DMS114 treated with DMSO at 0.1 percent for 48 hours (cell line): ENCODE results near the gene STOX1.
A peak's percentile ranks its signal among the peaks of the same experiment; 100 is the strongest.
"Not testable (repeated sequence)": the region's sequence is repeated elsewhere in the genome, so short reads cannot be mapped to it uniquely, and the experiment has no call there.

Experiments used
- DNase-seq: peaks from one replicate; lab custom pipeline; 2025; ENCODE audit not compliant: unreplicated experiment; lab: John Stamatoyannopoulos, UW

The STOX1 gene

DNA sequence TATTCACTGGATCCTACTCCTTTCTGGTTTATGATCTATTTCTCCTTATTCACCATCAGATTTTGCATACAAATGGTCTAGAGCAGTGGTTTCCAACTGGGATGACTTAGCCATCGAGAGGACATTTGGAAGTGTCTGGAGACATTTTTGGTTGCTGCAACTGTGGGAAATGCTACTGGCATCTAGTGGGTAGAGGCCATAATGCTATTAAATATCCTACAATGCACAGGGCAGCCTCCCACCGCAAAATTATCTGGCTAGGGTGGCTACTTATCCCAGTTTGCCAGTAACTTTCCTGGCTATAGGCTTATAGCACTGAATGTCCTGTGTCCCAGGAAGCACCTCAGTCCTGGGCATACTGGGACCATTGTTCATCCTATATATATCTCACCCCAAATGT, 52.3 kb downstream of the STOX1 start:
- DNase-seq, result no peak

DNA sequence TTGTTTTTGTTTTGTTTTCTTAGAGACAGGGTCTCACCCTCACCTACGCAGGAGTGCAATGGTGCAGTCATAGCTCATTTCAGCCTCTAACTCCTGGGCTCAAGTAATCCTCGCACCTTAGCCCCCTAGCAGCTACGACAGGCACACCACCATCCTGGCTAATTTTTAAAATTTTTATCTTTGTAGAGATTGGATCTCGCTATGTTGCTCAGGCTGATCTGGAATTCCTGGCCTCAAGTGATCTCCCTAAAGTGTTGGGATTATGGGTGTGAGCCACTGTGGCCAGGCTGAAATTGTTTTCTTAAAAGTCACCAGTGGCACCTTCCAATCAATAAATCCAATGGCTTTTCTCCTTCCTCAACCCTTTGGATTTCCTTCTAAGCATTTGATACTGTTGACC, 52.9 kb downstream of the STOX1 start:
- no peak for DNase-seq

DNA sequence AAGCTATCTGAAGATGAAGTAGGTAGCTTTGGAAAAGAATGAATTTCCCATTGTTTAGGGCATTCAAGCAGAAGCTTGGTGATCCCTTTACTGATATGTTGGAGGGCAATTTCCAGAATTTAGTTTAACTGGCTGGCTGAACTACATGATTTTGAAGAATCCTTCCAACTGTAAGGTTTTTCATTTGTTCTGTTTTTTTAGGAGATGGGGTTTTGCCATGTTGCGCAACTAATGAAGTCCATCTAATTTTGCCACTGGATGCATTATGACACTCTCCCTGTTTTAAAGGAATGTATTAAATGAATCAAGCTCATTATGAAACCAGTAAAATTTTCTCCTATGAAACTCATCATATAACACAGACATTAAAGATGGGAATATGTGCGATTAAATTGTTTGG, 67.7 kb downstream of the STOX1 start:
- no peak for DNase-seq

DNA sequence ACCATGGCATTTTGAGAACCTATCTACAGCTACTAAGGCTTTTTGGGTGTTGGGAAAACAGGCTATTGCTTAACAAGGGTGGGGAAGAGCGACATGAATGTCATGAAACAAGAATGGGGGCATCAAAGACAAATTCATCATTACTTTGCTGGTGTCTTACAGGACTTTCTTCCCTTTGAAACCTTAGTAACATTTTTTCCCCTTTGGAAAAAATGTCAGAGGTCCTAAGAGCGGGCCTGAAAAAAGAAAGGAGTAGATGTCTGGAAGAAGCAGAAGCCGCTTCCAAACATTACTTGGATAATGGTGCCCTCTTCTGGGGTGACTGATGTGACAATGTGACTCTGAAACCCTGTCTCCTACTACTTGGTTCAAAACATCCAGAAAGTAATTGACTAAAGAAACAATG, 70.0 kb downstream of the STOX1 start:
- DNase-seq, result peak; percentile 86

DNA sequence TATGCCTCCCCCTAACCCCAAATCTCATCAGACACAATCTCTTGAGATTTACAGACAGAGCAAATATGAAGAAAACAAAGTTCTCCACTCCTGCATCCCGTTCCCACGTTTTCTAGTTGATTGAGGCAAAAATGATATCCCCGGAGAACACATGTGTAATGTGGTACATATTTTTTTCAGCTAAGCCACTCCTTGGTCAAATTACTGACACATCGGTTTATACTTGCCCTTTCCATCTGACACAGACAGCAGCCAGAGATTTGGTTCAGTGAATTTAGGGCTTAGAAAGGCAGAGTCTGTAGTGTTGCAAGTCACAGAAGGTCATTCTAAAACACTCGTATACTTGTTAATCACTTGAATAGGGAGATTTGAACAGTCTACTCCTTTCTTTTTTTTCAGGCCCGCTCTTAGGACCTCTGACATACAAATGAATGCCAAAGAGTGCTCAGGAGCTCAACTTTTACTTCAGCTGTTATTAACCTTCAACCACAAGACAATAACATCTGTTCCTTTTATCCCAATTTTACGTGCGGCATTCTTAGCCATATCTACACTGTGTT, 71.9 kb downstream of the STOX1 start:
- no peak for DNase-seq

DNA sequence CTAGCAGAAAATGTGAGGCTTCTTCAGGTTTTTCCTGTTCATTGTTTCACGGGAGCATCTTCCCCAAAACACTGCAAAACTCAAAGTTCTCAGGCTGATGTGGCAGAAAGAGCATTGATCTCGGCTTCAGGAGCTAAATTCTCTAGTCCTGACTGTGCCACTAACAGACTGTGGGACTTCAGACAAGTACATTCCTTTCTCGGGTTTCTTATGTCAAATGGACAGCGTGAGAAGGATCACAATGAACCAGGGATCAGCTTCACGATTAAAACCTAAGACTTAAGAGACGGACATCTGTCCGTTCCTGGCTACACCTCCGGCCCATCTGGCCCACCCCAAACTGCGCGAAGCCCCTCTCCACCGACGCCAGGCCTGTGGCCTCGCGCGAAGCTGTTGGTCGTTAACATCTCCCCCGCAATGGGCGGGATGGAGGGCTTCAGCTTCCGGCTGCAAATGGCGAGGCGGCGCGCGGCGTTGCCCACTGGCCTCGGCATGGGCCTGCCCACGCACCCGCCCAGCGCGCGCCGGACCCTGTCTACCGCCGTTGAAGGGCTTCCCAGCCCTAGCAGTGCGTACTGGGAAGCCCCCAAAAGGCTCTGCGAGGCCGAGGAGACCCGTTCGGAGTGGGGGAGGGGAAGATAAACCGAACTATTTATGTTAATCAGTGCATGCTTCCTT, 73.2 kb downstream of the STOX1 start:
- peak; percentile 66 for DNase-seq

DNA sequence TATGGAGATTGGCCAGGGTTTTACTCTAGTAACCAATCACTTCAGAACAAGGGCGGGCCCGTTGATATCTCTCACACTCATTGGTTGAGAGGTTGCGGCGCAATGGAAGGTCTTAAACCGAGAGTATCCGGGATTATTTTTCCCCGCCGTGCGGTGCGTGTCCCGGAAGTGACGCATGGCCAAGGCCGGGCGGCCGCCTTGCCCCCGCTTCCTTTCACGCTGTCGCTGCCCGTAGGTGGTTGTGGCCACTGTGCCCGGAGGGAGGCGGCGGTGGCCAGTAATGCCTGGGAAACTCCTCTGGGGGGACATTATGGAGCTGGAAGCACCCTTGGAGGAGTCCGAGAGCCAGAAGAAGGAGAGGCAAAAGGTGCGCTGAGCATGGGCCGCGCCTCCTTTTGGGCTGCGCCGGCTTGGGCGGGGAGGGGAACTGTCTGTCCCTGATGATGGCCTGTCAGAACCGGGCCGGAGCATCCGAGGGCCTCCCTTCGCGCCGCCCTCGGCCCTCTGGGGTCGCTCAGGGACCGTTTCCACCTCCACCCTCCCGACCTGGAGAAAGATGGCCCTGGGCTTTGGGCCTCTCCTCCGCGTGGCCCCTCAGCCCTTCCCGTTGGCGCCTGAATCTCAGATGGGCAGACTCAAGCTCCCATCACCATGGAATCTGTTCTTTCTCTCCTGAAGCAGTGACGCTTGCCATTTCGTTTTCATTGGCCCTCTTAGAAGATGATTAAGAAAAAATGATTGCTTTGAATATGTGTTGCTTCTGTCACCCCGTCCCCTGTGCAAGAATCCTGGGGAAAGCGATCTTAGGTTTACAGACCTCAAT, 74.0 kb downstream of the STOX1 start, which contains the start of gene DDX50:
TSS of gene DDX50 (plus strand) at position 211 of the 823 bp plus-strand sequence. CDS start at position 281, 70 bp downstream.
- peak; percentile 99 for DNase-seq

DNA sequence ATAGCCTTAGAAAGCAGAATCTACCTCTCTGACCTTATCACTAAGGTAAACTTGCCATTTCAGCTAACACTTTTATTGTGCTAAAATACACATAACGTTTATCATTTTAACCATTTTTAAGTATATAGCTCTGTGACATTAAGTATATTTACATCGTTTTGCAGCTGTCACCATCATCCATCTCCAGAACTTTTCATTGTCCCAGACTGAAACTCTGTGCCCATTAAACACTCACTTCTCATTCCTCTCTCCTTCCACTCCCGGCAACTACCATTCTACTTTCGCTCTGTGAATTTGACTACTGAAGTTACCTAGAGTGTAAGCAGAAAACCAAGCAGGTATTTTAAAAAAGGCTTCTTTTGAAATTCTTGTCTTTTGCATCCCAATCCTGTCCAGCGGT, 75.1 kb downstream of the STOX1 start:
- no peak for DNase-seq

DNA sequence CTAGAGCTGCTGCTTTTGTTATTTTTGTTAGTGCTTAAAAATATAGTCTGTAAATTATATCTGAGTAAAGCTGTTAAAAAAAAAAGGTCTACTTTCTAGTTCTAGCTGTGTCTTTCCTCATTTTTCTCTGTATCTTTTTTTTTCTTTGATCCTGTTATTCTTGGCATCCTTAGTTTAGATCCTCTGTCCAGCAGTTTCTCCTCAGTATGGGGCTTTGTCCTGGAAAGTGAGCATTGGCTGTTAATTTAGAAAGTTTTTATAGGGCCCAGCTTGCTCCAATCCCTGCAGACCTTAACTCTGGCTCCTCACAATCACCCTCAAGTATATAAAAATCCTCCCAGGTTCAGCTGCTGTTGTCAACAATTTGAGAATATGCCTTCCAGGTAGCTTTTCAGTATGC, 97.3 kb downstream of the STOX1 start:
- no peak for DNase-seq

DNA sequence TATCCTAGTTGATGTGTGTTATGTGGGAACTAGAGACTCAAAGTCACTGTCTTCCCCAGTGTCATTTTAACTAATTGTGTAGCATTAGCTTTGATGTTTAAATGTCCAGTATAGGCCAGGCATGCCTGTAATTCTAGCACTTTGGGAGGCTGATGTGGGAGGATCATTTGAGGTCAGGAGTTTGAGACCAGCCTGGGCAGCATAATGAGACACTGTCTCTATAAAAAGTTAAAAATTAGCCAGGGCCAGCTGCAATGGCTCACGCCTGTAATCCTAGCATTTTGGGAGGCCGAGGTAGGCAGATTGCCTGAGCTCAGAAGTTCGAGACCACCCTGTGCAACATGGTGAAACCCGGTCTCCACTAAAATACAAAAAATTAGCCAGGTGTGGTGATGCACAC, 98.2 kb downstream of the STOX1 start:
- no peak for DNase-seq

DNA sequence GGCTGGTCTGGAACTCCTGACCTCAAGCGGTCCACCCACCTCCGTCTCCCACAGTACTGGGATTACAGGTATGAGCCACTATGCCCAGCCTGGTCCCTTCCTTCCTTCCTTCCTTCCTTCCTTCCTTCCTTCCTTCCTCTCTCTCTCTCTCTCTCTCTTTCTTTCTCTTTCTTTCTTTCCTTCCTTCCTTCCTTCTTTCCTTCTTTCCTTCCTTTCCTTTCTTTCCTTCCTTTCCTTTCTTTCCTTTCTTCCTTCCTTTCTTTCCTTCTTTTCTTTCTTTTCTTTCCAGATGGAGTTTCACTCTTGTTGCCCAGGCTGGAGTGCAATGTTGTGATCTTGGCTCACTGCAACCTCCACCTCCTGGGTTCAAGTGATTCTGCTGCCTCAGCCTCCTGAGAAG, 101.8 kb downstream of the STOX1 start:
- DNase-seq, result not testable (repeated sequence)

DNA sequence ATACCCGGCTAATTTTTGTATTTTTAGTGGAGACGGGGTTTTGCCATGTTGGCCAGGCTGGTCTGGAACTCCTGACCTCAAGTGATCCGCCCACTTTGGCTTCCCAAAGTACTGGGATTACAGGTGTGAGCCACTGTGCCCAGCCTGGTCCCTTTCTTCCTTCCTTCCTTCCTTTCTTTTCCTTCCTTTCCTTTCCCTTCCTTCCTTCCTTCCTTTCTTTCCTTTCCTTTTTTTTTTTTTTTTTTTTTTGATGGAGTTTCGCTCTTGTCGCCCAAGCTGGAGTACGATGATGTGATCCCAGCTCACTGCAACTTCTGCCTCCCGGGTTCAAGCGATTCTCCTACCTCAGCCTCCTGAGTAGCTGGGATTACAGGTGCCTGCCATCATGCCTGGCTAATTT, 102.6 kb downstream of the STOX1 start:
- not testable (repeated sequence) for DNase-seq

DNA sequence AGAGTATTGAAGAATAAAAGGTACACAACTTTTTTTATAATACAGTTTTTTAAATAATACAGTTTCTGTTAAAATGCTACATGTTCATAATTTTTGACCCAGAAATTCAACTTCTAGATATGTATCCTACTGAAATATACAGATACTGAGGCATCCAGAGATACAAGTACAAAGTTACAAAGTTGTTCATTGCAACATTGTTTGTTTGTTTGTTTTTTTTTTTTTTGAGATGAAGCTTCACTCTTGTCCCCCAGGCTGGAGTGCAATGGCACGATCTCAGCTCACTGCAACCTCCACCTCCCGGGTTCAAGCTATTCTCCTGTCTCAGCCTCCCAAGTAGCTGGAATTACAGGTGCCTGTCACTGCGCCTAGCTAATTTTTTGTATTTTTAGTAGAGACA, 105.5 kb downstream of the STOX1 start:
- not testable (repeated sequence) for DNase-seq

DNA sequence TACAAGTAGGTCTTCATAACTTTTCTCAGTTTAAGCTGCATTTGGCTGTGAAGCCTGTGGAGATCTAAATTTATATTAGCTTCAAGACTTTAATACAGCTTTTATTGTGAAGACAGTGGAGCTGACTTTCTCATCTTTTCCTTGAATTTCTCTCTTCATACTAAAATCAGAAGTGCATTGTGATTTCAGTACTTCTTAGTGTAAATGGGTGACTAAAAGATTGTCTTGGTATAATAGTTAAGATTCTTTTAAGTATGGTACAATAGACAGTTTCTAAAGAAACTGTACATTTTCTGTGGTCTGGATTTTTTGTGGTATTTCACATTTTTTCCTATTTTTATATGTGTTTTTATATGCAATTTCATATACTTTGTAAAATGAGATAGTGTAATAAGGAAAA, 107.7 kb downstream of the STOX1 start:
- no peak for DNase-seq

DNA sequence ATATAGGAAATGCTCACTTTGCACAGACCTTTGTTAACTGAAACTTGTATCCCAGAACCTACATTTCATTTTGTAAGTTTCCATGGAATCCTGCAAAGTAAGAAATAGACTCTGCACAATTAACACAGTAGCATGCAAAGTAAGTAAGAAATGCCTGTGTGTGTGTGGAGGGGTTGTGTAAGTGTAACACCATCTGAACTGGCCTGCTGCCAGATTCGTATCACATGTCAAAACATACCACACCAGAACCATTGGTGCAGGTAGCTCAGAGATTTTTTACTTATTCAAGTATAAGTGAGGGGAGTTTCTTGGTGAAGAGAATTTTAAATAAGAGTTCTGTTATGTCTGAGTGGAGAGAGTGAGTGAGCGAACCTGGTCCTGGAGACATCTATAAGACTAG, 110.8 kb downstream of the STOX1 start:
- DNase-seq, result no peak

DNA sequence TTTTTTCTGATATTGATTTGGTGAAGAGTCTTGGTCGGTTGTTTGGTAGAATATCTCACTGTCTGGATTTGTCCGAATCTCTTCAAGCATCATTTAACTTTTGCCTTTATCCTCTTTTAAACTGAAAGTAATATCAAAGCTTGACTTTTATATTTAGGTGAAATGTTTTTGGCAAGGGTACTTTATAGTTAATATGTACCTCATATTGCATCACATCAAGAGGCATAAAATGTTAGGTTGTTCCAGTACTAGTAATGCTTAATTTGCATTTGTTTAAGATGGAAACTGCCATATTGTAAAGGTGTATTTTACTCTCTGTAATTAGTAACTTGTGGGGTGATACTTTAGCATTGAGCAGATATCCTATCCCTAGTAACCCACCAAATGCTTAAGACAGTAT, 111.6 kb downstream of the STOX1 start:
- no peak for DNase-seq

DNA sequence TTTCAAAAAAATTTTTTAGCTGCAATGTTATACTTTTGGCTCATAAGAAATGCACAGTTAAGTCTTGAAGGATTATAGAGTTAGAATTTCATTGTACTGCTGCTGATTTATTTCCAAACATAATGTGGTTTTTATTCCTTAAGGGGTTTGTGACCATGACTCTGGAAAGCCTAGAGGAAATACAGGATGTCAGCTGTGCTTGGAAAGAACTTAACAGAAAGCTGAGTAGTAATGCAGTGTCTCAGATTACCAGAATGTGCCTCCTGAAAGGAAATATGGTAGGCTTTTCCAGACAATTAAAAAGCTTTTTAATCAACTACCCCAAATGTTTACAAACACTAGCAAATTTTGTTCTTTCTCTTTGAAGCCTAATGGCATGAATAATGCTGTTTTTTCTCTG, 113.6 kb downstream of the STOX1 start:
- DNase-seq, result not testable (repeated sequence)
